H1 (cell line): ENCODE measurements around the gene UBP1. TPM values are rescaled to one million over a fixed set of nuclear protein-coding genes. Genes with fewer than 3 reads are reported as not detected.

Experiments used
- CTCF ChIA-PET: fragments of 300-600 bp; sonication (Branson Sonifier 250); formaldehyde crosslinking; loops from one replicate; lab custom pipeline; 2021; ENCODE audit not compliant: partially characterized antibody; lab: Charles Lee
- POLR2A ChIA-PET: fragments of 300-600 bp; sonication (Branson Sonifier 250); formaldehyde crosslinking; loops from one replicate; lab custom pipeline; 2021; ENCODE audit warnings: inconsistent platforms; ENCODE audit not compliant: partially characterized antibody; lab: Charles Lee
- DNase-seq, 2 experiments: peaks; one replicate each; pipeline versions ENCODE4 v3.0.0 to v3.0.0-alpha.2; 2010 to 2022; ENCODE audit warnings: low spot score in 2 of 2, low read depth in 1 of 2, mixed read lengths in 1 of 2
- FAIRE-seq: peaks from 2 replicates; lab custom pipeline; 2011; peaks lifted over from hg19 to GRCh38; lab: Jason Lieb, UNC
- H2AFZ ChIP-seq: 2 replicates; pipeline ENCODE4 v1.8.1; 2012; ENCODE audit warnings: low read length, inconsistent platforms
- H2AK5ac ChIP-seq: 2 replicates; pipeline ENCODE4 v1.6.1; 2013; ENCODE audit warnings: low read depth, low read length
- H2BK120ac ChIP-seq: replicated peaks from 2 replicates; pipeline ENCODE3; 2013; ENCODE audit warnings: low read depth, low read length, inconsistent platforms
- H2BK12ac ChIP-seq: 2 replicates; pipeline ENCODE4 v1.6.1; 2013; ENCODE audit warnings: low read depth, low read length
- H2BK15ac ChIP-seq: 2 replicates; pipeline ENCODE4 v1.6.1; 2013; ENCODE audit warnings: low read length
- H2BK20ac ChIP-seq: 2 replicates; pipeline ENCODE4 v1.6.1; 2013; ENCODE audit warnings: low read length
- H2BK5ac ChIP-seq: 2 replicates; pipeline ENCODE4 v1.6.1; 2013; ENCODE audit warnings: low read depth, low read length
- H3K14ac ChIP-seq: 2 replicates; pipeline ENCODE4 v1.6.1; 2013; ENCODE audit warnings: inconsistent platforms; ENCODE audit not compliant: insufficient read length
- H3K18ac ChIP-seq: 2 replicates; pipeline ENCODE4 v1.6.1; 2013; ENCODE audit warnings: low read length; ENCODE audit errors: extremely low read depth
- H3K23ac ChIP-seq: 2 replicates; pipeline ENCODE4 v1.6.1; 2013; ENCODE audit warnings: inconsistent platforms; ENCODE audit not compliant: insufficient read length
- H3K23me2 ChIP-seq: 2 replicates; pipeline ENCODE4 v1.6.1; 2013; ENCODE audit warnings: low read depth, low read length
- H3K27ac ChIP-seq: 2 replicates; pipeline ENCODE4 v1.6.1; 2011; ENCODE audit warnings: low read depth, low read length, inconsistent platforms
- H3K27me3 ChIP-seq, 4 experiments: replicated peaks in 1 of 4; 1 replicate in 1 of 4; 2 replicates in 3 of 4; pipeline versions ENCODE4 v1.6.1 to v1.8.1; 2011 to 2013; ENCODE audit warnings: low read length in 3 of 4, mild to moderate bottlenecking in 3 of 4, inconsistent platforms in 2 of 4, mixed read lengths in 2 of 4, moderate library complexity in 1 of 4; ENCODE audit not compliant: control insufficient read depth in 3 of 4, insufficient read depth in 3 of 4; ENCODE audit errors: extremely low read depth in 1 of 4
- H3K36me3 ChIP-seq, 4 experiments: 2 replicates each; pipeline versions ENCODE4 v1.6.1 to v1.8.1; 2011 to 2013; ENCODE audit warnings: mild to moderate bottlenecking in 4 of 4, low read length in 3 of 4, moderate library complexity in 2 of 4, control low read depth in 1 of 4, inconsistent platforms in 1 of 4; ENCODE audit not compliant: insufficient read depth in 4 of 4, control insufficient read depth in 2 of 4
- H3K4ac ChIP-seq: replicated peaks from 2 replicates; pipeline ENCODE3; 2013; ENCODE audit warnings: low read length, low read depth, mixed read lengths, inconsistent platforms; ENCODE audit not compliant: insufficient read length
- H3K4me1 ChIP-seq, 4 experiments: replicated peaks in 1 of 4; 1 replicate in 1 of 4; 2 replicates in 3 of 4; pipeline versions ENCODE4 v1.6.1 to v1.8.1; 2011 to 2013; ENCODE audit warnings: low read length in 3 of 4, inconsistent platforms in 2 of 4, mixed read lengths in 1 of 4; ENCODE audit not compliant: insufficient read depth in 4 of 4, control insufficient read depth in 3 of 4
- H3K4me2 ChIP-seq, 2 experiments: 2 replicates each; pipeline versions ENCODE4 v1.6.1 to v1.8.1; 2011 to 2013; ENCODE audit warnings: low read depth in 2 of 2, low read length in 2 of 2, control low read depth in 1 of 2, inconsistent platforms in 1 of 2, mild to moderate bottlenecking in 1 of 2; ENCODE audit not compliant: insufficient read depth in 1 of 2
- H3K4me3 ChIP-seq, 4 experiments: fragments of 200-600, 300-600 bp in 1 of 4; sonication (generic), shearing (Covaris generic), sonication (Bioruptor Twin) in 1 of 4; 2 replicates each; pipeline versions ENCODE4 v1.5.1 to v1.8.1; 2011 to 2016; ENCODE audit warnings: low read length in 4 of 4, low read depth in 3 of 4, control low read depth in 2 of 4, inconsistent platforms in 2 of 4, mild to moderate bottlenecking in 2 of 4, mixed read lengths in 1 of 4, moderate library complexity in 1 of 4; ENCODE audit not compliant: insufficient read depth in 2 of 4; ENCODE audit errors: extremely low read depth in 1 of 4
- H3K56ac ChIP-seq: replicated peaks from 2 replicates; pipeline ENCODE3; 2013; ENCODE audit warnings: low read depth, mild to moderate bottlenecking, mixed read lengths, low read length, inconsistent platforms; ENCODE audit not compliant: insufficient read length
- H3K79me1 ChIP-seq: 2 replicates; pipeline ENCODE4 v1.6.1; 2013; ENCODE audit warnings: low read depth, low read length, control low read depth
- H3K79me2 ChIP-seq, 2 experiments: 2 replicates each; pipeline versions ENCODE4 v1.6.1 to v1.8.1; 2012 to 2013; ENCODE audit warnings: low read length in 2 of 2, mild to moderate bottlenecking in 2 of 2, inconsistent platforms in 1 of 2; ENCODE audit not compliant: insufficient read depth in 2 of 2, control insufficient read depth in 1 of 2
- H3K9ac ChIP-seq, 4 experiments: replicated peaks in 1 of 4; 1 replicate in 1 of 4; 2 replicates in 3 of 4; pipeline versions ENCODE4 v1.6.1 to v1.8.1; 2011 to 2013; ENCODE audit warnings: low read depth in 3 of 4, low read length in 3 of 4, control low read depth in 2 of 4, mild to moderate bottlenecking in 2 of 4, moderate library complexity in 2 of 4, inconsistent platforms in 1 of 4; ENCODE audit errors: extremely low read depth in 1 of 4
- H3K9me3 ChIP-seq, 2 experiments: 2 replicates each; pipeline versions ENCODE4 v1.6.1 to v1.8.1; 2012 to 2013; ENCODE audit warnings: mild to moderate bottlenecking in 2 of 2, moderate library complexity in 2 of 2, control low read depth in 1 of 2, inconsistent platforms in 1 of 2, low read depth in 1 of 2, low read length in 1 of 2, mixed read lengths in 1 of 2; ENCODE audit not compliant: insufficient read depth in 2 of 2
- H4K20me1 ChIP-seq, 2 experiments: replicated peaks in 1 of 2; 2 replicates each; pipeline versions ENCODE3 to v1.8.1; 2011 to 2013; ENCODE audit warnings: inconsistent platforms in 2 of 2, low read length in 2 of 2, mild to moderate bottlenecking in 1 of 2; ENCODE audit not compliant: insufficient read depth in 2 of 2, control insufficient read depth in 1 of 2
- H4K5ac ChIP-seq: 2 replicates; pipeline ENCODE4 v1.6.1; 2013; ENCODE audit warnings: low read length, low read depth, mixed read lengths, inconsistent platforms; ENCODE audit not compliant: insufficient read length
- H4K8ac ChIP-seq: 2 replicates; pipeline ENCODE4 v1.8.0; 2013; ENCODE audit warnings: mild to moderate bottlenecking, moderate library complexity, low read length, inconsistent platforms; ENCODE audit not compliant: insufficient read depth; ENCODE audit errors: extremely low read depth
- H4K91ac ChIP-seq: replicated peaks from 2 replicates; pipeline ENCODE3; 2013; ENCODE audit warnings: low read length, mixed read lengths, inconsistent platforms; ENCODE audit not compliant: insufficient read length
- ATF3 ChIP-seq: IDR thresholded peaks from 2 replicates; pipeline ENCODE4 v1.6.1; 2011; ENCODE audit warnings: low read depth, mild to moderate bottlenecking, low read length; ENCODE audit not compliant: insufficient read depth
- CBX8 ChIP-seq: fragments of 300-800, 300-1000 bp; sonication (generic); IDR thresholded peaks from 2 replicates; pipeline ENCODE4 v1.7.1; 2016; ENCODE audit warnings: low read depth, low read length, borderline replicate concordance
- EP300 ChIP-seq, 2 experiments: IDR thresholded peaks; 1 replicate in 1 of 2; 2 replicates in 1 of 2; pipeline ENCODE4 v1.6.1; 2011 to 2012; ENCODE audit warnings: low read depth in 2 of 2, low read length in 2 of 2, mild to moderate bottlenecking in 2 of 2, borderline replicate concordance in 1 of 2, inconsistent platforms in 1 of 2, moderate library complexity in 1 of 2
- KDM4A ChIP-seq: IDR thresholded peaks from one replicate; pipeline ENCODE4 v1.7.1; 2012; ENCODE audit warnings: low read depth, mild to moderate bottlenecking, moderate library complexity, low read length, inconsistent platforms; ENCODE audit not compliant: severe bottlenecking
- MAX ChIP-seq: IDR thresholded peaks from 2 replicates; pipeline ENCODE4 v1.6.1; 2012; ENCODE audit warnings: inconsistent platforms
- RFX5 ChIP-seq: IDR thresholded peaks from 2 replicates; pipeline ENCODE4 v1.6.1; 2011; ENCODE audit warnings: low read depth, low read length, improper control_type of control experiment, borderline replicate concordance
- SIRT6 ChIP-seq: IDR thresholded peaks from one replicate; pipeline ENCODE4 v1.7.1; 2012; ENCODE audit warnings: low read length, inconsistent platforms
- WGBS, 2 experiments: shearing (Covaris generic) in 1 of 2; methylation state at CpG; one replicate each; pipeline versions ENCODE4 v1.1.6 to v1.1.7; 2013 to 2015; ENCODE audit warnings: low lambda C conversion rate in 2 of 2, mixed read lengths in 2 of 2, inconsistent platforms in 1 of 2, low coverage in 1 of 2, missing lambda C conversion rate in 1 of 2; ENCODE audit not compliant: insufficient replicate concordance in 2 of 2, insufficient coverage in 1 of 2, insufficient read length in 1 of 2; ENCODE audit errors: extremely low coverage in 1 of 2, missing lambda C conversion rate in 1 of 2; 5-methylcytosine and 5-hydroxymethylcytosine counted together
- polyA plus RNA-seq, 7 experiments: library from polyadenylated mRNA; depleted of rRNA in 3 of 7; stranded (reverse) in 5 of 7; unstranded in 2 of 7; fragments of >200 nt in 5 of 7; fragments of 200-250 nt in 2 of 7; gene quantifications; 1 replicate in 5 of 7; 2 replicates in 1 of 7; 4 replicates in 1 of 7; pipeline versions ENCODE4 v1.2.1 to v1.2.3, GENCODE V29; 2011 to 2013; ENCODE audit warnings: missing spikeins in 2 of 7, mixed read lengths in 2 of 7
- total RNA-seq: library from RNA; stranded (reverse); fragmentation: NEBNext Ultra II Directional; extraction: Animal tissue kit (Norgen Biotek cat#: 25700); gene quantifications from 2 replicates; pipeline ENCODE4 v1.2.1, GENCODE V29; 2021

The UBP1 gene
- total and polyA plus RNA-seq, 2 of the 8 experiments (the other 6 are each of a cell fraction or from before 2014, with no cell fraction given) = 47.3 to 71.9 TPM

GRCh38 chr3:33402936-33403335 lies 37.3 kb downstream of the UBP1 start:
- Histone ChIP-seq H2BK5ac (no peak overlapping the region), H4K91ac (no peak overlapping the region), H3K4me1 (no peaks in the 10 kb centered on the region), H3K23me2 (no peaks in the 10 kb centered on the region), H3K79me1 (no peaks in the 10 kb centered on the region), H3K79me2 (no peaks in the 10 kb centered on the region; a peak in 1 of 4 replicates), H2BK12ac (no peak overlapping the region), H3K27ac (no peak overlapping the region), H3K14ac (no peak overlapping the region), H3K56ac (no peak overlapping the region), H2AFZ (no peak overlapping the region), H3K23ac (no peak overlapping the region), H2BK20ac (no peak overlapping the region), H3K4me2 (no peak overlapping the region), H4K8ac (no peak overlapping the region), H3K9me3 (no peaks in the 10 kb centered on the region), H3K9ac (no peak overlapping the region), H3K4ac (no peak overlapping the region), H3K36me3 (peaks cover 27 to 90% (median 65%) of the 10 kb centered on the region in 4 experiments), H3K18ac (no peak overlapping the region), H4K20me1 (no peaks in the 10 kb centered on the region), H4K5ac (no peak overlapping the region), H3K27me3 (no peaks in the 10 kb centered on the region), H2AK5ac (no peak overlapping the region), H2BK15ac (no peak overlapping the region), H2BK120ac (no peak overlapping the region), H3K4me3 (no peak overlapping the region)
- no peak for TF ChIP-seq RFX5
- TF ChIP-seq SIRT6 = no peak
- no peak for TF ChIP-seq MAX
- TF ChIP-seq CBX8 = no peak
- TF ChIP-seq KDM4A = no peak
- no peak for TF ChIP-seq ATF3
- TF ChIP-seq EP300 (IDR thresholded peaks at IDR 0.05; ENCODE audit: borderline replicate concordance in 1 of 2, low read depth in 2 of 2, low read length in 2 of 2) = no peak
- DNase-seq (no peak), FAIRE-seq (no peak)
- ChIA-PET POLR2A (interaction anchor here (1.3 kb wide), 1 partner anchor 17 kb away, joined by 3 read pairs; no protein-coding TSS in a partner anchor), CTCF (interaction anchor here (1.2 kb wide), 1 partner anchor 18 kb away, joined by 3 read pairs; no protein-coding TSS in a partner anchor)
- 91% methylated on average over 3 of the region's 3 CpGs; no CpG with 5 or more reads in 1 of the 2 experiments for WGBS, 2 experiments
